ENCODE results near the gene TSPAN10. TPM values are rescaled to one million over a fixed set of nuclear protein-coding genes. Genes with fewer than 3 reads are reported as not detected.

The TSPAN10 gene
- total RNA-seq, 2 experiments from 2014 or later: 0.17 TPM; not detected in 1

DNA sequence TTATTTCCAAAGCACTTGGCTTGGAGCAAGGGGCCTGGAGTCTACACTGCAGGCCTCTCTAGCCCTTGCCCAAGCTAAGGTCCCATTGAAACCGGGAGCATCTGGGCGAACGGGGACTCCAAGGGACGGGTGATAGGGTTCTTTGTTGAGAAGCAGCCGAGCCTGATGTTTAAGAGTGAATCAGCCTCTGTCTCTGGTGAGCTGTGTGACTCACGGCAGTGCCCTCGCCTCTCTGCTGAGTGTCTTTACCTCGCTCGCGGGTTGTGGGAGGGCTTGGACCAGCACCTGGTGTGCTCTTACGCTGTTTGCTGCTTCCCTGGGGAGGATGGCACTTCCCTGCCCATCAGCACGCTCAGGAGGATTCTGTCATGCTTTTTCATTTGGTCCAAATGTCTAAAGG lies 48.1 kb downstream of the TSPAN10 start:
- peaks cover 48% of the 10 kb centered on the region for H3K36me3 ChIP-seq (ENCODE audit: insufficient read depth, low read length)
- Mint-ChIP-seq H3K4me1 (ENCODE audit: low read depth) (peaks cover 24% of the 10 kb centered on the region), H3K27me3 (no peaks in the 10 kb centered on the region), H3K9me3 (no peaks in the 10 kb centered on the region), H3K27ac (peak overlapping the region; percentile 79), H3K4me3 (peak overlapping the region; percentile 84), H3K36me3 (ENCODE audit: low read depth) (peaks cover 59% of the 10 kb centered on the region)
- peaks cover 56% of the 10 kb centered on the region for H3K4me1 ChIP-seq (ENCODE audit: insufficient read depth, low read length)
- H3K27ac ChIP-seq (ENCODE audit: low read depth in 1 of 2, low read length in 2 of 2): peak overlapping the region in 1 of 2 donors; percentile 34
- no peaks in the 10 kb centered on the region for H3K27me3 ChIP-seq (ENCODE audit: control insufficient read depth in 1 of 2, insufficient read depth in 2 of 2, low read length in 2 of 2)
- H3K4me3 ChIP-seq (ENCODE audit: low read length): peak overlapping the region; percentile 98
- DNase-seq (peak in 2 of 14 experiments; percentile 21 to 28), ATAC-seq (ENCODE audit: poor library complexity) (no peak)
- TF ChIP-seq, protein P1, sequence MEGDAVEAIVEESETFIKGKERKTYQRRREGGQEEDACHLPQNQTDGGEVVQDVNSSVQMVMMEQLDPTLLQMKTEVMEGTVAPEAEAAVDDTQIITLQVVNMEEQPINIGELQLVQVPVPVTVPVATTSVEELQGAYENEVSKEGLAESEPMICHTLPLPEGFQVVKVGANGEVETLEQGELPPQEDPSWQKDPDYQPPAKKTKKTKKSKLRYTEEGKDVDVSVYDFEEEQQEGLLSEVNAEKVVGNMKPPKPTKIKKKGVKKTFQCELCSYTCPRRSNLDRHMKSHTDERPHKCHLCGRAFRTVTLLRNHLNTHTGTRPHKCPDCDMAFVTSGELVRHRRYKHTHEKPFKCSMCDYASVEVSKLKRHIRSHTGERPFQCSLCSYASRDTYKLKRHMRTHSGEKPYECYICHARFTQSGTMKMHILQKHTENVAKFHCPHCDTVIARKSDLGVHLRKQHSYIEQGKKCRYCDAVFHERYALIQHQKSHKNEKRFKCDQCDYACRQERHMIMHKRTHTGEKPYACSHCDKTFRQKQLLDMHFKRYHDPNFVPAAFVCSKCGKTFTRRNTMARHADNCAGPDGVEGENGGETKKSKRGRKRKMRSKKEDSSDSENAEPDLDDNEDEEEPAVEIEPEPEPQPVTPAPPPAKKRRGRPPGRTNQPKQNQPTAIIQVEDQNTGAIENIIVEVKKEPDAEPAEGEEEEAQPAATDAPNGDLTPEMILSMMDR (IDR thresholded peaks at IDR 0.05): no peak
- intact Hi-C loops (cut with DNase I, micrococcal nuclease): loop anchor here in 1 of 2 experiments (2.0 kb wide), 1 partner anchor 18 kb away; the partner anchor contains the start of gene MRPL12
- CTCF ChIA-PET: interaction anchor here (1.6 kb wide), 1 partner anchor 9 kb away, joined by 5 read pairs; no protein-coding TSS in a partner anchor
- no peaks in the 10 kb centered on the region for H3K9me3 ChIP-seq (ENCODE audit: control insufficient read depth in 1 of 2, insufficient read depth in 1 of 2, low read length in 2 of 2)
- POLR2A ChIA-PET: interaction anchor here (0.6 to 4.0 kb wide), 4 partner anchors 18 to 48 kb away, joined by 3 to 43 read pairs (median 6); partner anchors contain the start of genes MRPL12, NPLOC4 and TSPAN10

DNA sequence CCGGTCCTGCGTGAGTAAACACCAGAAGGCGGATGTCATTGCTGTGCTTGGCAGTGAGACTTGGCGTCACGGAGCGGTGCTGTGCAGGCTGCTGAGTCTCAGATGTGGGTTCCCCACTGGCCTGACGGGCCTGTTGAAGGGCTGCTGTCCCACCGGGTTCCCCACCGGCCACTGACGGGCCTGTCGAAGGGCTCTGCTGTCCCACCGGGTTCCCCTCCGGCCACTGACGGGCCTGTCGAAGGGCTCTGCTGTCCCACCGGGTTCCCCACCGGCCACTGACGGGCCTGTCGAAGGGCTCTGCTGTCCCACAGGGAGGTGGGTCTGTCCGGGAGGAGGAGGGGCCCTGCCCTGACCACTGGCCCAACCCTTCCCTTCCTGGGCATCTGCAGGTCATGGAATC lies 49.6 kb downstream of the TSPAN10 start:
- Histone ChIP-seq H3K4me1 (ENCODE audit: insufficient read depth, low read length) (peaks cover 56% of the 10 kb centered on the region), H3K36me3 (ENCODE audit: insufficient read depth, low read length) (peaks cover 63% of the 10 kb centered on the region), H3K27ac (ENCODE audit: low read depth in 1 of 2, low read length in 2 of 2) (no peak overlapping the region), H3K27me3 (ENCODE audit: control insufficient read depth in 1 of 2, insufficient read depth in 2 of 2, low read length in 2 of 2) (no peaks in the 10 kb centered on the region), H3K9me3 (ENCODE audit: control insufficient read depth in 1 of 2, insufficient read depth in 1 of 2, low read length in 2 of 2) (no peaks in the 10 kb centered on the region), H3K4me3 (ENCODE audit: low read length) (no peak overlapping the region)
- Mint-ChIP-seq H3K27ac (no peak overlapping the region), H3K27me3 (no peaks in the 10 kb centered on the region), H3K9me3 (no peaks in the 10 kb centered on the region), H3K4me1 (ENCODE audit: low read depth) (peaks cover 24% of the 10 kb centered on the region), H3K36me3 (ENCODE audit: low read depth) (peaks cover 70% of the 10 kb centered on the region), H3K4me3 (no peak overlapping the region)
- ChIA-PET CTCF (no interaction called here), POLR2A (interaction anchor here (0.7 to 4.0 kb wide), 2 partner anchors 9 to 16 kb away, joined by 3 to 43 read pairs; partner anchors contain the start of gene MRPL12)
- no peak for ATAC-seq (ENCODE audit: poor library complexity)
- TF ChIP-seq, protein P1 (IDR thresholded peaks at IDR 0.05): no peak
- intact Hi-C loops (cut with DNase I, micrococcal nuclease): no loop called here
- no peak for DNase-seq

DNA sequence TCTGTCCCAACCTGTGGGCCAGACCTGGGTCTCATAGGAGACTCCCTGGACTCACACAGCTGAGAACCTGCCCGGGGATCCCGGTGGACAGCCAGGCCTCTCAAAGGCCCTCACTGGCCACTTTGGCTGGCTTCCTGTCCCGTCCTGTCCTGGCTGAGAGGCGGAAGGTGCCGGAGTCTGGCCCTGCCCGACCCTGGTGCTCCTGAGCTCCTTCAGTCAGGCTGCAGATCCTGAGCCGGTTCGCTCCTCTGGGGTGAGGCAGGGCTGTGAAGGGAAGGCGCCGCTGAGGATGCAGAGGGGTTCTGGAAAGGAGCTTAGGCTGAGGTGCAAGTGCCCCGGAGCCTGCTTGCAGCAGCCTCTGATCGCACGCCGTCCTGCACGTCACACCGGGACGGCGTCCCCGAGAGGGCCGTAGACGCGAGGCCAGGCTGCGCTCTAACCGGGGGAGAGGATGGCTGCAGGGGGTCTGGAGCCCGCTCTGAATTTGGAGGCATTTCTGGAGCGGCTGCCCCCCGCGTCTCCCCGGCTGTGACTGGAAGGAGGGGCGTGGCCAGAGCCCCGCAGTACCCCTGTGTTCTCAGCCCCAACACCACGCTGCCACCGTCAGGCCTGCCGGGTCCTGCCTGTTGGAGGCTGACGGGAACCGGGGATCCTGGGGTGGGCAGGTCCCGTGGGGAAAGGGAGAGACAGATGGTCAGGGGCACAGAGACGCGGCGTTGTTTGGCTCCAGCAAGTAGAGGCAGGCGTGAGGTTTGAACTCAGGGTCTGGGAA lies 51.0 kb downstream of the TSPAN10 start:
- H3K36me3 ChIP-seq (ENCODE audit: insufficient read depth, low read length): peaks cover 74% of the 10 kb centered on the region
- intact Hi-C loops (cut with DNase I, micrococcal nuclease): no loop called here
- peaks cover 73% of the 10 kb centered on the region for H3K36me3 Mint-ChIP-seq (ENCODE audit: low read depth)
- CTCF ChIA-PET: no interaction called here
- peak overlapping the region; percentile 48 for H3K4me3 Mint-ChIP-seq
- no peaks in the 10 kb centered on the region for H3K9me3 ChIP-seq (ENCODE audit: control insufficient read depth in 1 of 2, insufficient read depth in 1 of 2, low read length in 2 of 2)
- H3K27me3 ChIP-seq (ENCODE audit: control insufficient read depth in 1 of 2, insufficient read depth in 2 of 2, low read length in 2 of 2): no peaks in the 10 kb centered on the region
- H3K27ac ChIP-seq (ENCODE audit: low read depth in 1 of 2, low read length in 2 of 2): no peak overlapping the region
- no peaks in the 10 kb centered on the region for H3K9me3 Mint-ChIP-seq
- POLR2A ChIA-PET: no interaction called here
- DNase-seq (no peak), ATAC-seq (ENCODE audit: poor library complexity) (no peak)
- H3K27me3 Mint-ChIP-seq: no peaks in the 10 kb centered on the region
- H3K4me3 ChIP-seq (ENCODE audit: low read length): no peak overlapping the region
- peaks cover 19% of the 10 kb centered on the region for H3K4me1 Mint-ChIP-seq (ENCODE audit: low read depth)
- TF ChIP-seq, protein P1 (IDR thresholded peaks at IDR 0.05): no peak
- no peak overlapping the region for H3K27ac Mint-ChIP-seq
- peaks cover 44% of the 10 kb centered on the region for H3K4me1 ChIP-seq (ENCODE audit: insufficient read depth, low read length)
